Loucy (cell line): ENCODE data around the gene RNF152.

Source experiments
- H2AFZ ChIP-seq: fragments of 200-600 bp; sonication (generic); 2 replicates; pipeline ENCODE4 v1.6.0; 2016; ENCODE audit warnings: antibody characterized with exemption, mild to moderate bottlenecking, low read length, moderate library complexity
- H3F3A ChIP-seq: fragments of 200-600 bp; 2 replicates; pipeline ENCODE4 v1.6.0; 2016; ENCODE audit warnings: antibody characterized with exemption, low read depth, mild to moderate bottlenecking
- H3K27me3 ChIP-seq: fragments of 200-600 bp; sonication (generic); 2 replicates; pipeline ENCODE4 v1.6.1; 2014; ENCODE audit warnings: low read length, mild to moderate bottlenecking; ENCODE audit not compliant: insufficient read depth, poor library complexity, severe bottlenecking
- H3K36me3 ChIP-seq: fragments of 200-600 bp; sonication (generic); 2 replicates; pipeline ENCODE4 v1.6.1; 2016; ENCODE audit warnings: low read length; ENCODE audit not compliant: insufficient read depth
- H3K4me1 ChIP-seq: fragments of 200-600 bp; sonication (generic); 2 replicates; pipeline ENCODE4 v1.5.1; 2014; ENCODE audit warnings: low read length, mild to moderate bottlenecking; ENCODE audit not compliant: insufficient read depth, poor library complexity, severe bottlenecking
- H3K4me2 ChIP-seq: fragments of 200-600 bp; sonication (generic); 2 replicates; pipeline ENCODE4 v1.6.0; 2014; ENCODE audit warnings: antibody characterized with exemption, low read length, low read depth, mild to moderate bottlenecking; ENCODE audit not compliant: poor library complexity, severe bottlenecking
- H3K4me3 ChIP-seq: fragments of 200-600 bp; sonication (generic); 2 replicates; pipeline ENCODE4 v1.5.1; 2014; ENCODE audit warnings: low read length, mild to moderate bottlenecking, mixed read lengths; ENCODE audit not compliant: poor library complexity, severe bottlenecking
- H3K79me2 ChIP-seq: fragments of 200-600 bp; sonication (generic); 2 replicates; pipeline ENCODE4 v1.6.1; 2014; ENCODE audit warnings: low read length; ENCODE audit not compliant: insufficient read depth
- H3K9ac ChIP-seq: fragments of 200-600 bp; sonication (generic); 2 replicates; pipeline ENCODE4 v1.6.0; 2014; ENCODE audit warnings: mild to moderate bottlenecking, low read depth, low read length, moderate library complexity; ENCODE audit not compliant: poor library complexity, severe bottlenecking
- H3K9me2 ChIP-seq: fragments of 200-600 bp; sonication (generic); replicated peaks from 2 replicates; pipeline ENCODE4 v1.6.1; 2016; ENCODE audit warnings: low read depth, low read length, mixed read lengths
- H3K9me3 ChIP-seq: fragments of 200-600 bp; sonication (generic); 2 replicates; pipeline ENCODE4 v1.6.1; 2014; ENCODE audit warnings: mild to moderate bottlenecking, antibody characterized with exemption, low read length, low read depth; ENCODE audit not compliant: insufficient read depth
- H4K20me1 ChIP-seq: fragments of 200-600 bp; sonication (generic); 2 replicates; pipeline ENCODE4 v1.6.0; 2014; ENCODE audit warnings: antibody characterized with exemption, low read length, mild to moderate bottlenecking; ENCODE audit not compliant: insufficient read depth, poor library complexity, severe bottlenecking
- CTCF ChIP-seq: fragments of 200-600 bp; sonication (generic); conservative IDR thresholded peaks from 2 replicates; pipeline ENCODE4 v1.5.1; 2014; ENCODE audit warnings: mild to moderate bottlenecking, antibody characterized with exemption, low read length
- EZH2phosphoT487 ChIP-seq: fragments of 200-600 bp; IDR thresholded peaks from 2 replicates; pipeline ENCODE4 v1.6.1; 2018; ENCODE audit warnings: antibody characterized with exemption, mild to moderate bottlenecking, moderate library complexity, borderline replicate concordance

RNF152 gene

GRCh38 chr18:61926532-61926931 lies 33.7 kb upstream of the RNF152 start:
- H3K4me2 ChIP-seq = peak overlapping the region; percentile 40
- peaks cover 4% of the 10 kb centered on the region; the same call in 1 of the 2 replicates for H3K9me3 ChIP-seq
- H3F3A ChIP-seq = no peaks in the 10 kb centered on the region
- no peaks in the 10 kb centered on the region for H4K20me1 ChIP-seq
- H3K36me3 ChIP-seq = no peaks in the 10 kb centered on the region
- H3K9me2 ChIP-seq = no peaks in the 10 kb centered on the region
- no peaks in the 10 kb centered on the region for H3K79me2 ChIP-seq
- TF ChIP-seq CTCF = no peak
- TF ChIP-seq EZH2phosphoT487 = no peak
- no peak overlapping the region for H3K9ac ChIP-seq
- peak overlapping the region; percentile 32 for H3K4me3 ChIP-seq
- H3K27me3 ChIP-seq = no peaks in the 10 kb centered on the region
- H2AFZ ChIP-seq = no peak overlapping the region
- peaks cover 13% of the 10 kb centered on the region for H3K4me1 ChIP-seq

- H3K4me1 ChIP-seq = peaks cover 13% of the 10 kb centered on the region
- H3K4me2 ChIP-seq = no peak overlapping the region
Measured at GRCh38 chr18:61924550-61924949, 31.7 kb upstream of the RNF152 start.

GRCh38 chr18:61922435-61922834 lies 29.6 kb upstream of the RNF152 start:
- Histone ChIP-seq H3K27me3 (no peaks in the 10 kb centered on the region), H3K4me3 (no peak overlapping the region), H4K20me1 (no peaks in the 10 kb centered on the region), H3K4me1 (peaks cover 13% of the 10 kb centered on the region), H3K9me3 (no peaks in the 10 kb centered on the region), H3K9me2 (no peaks in the 10 kb centered on the region), H3K79me2 (no peaks in the 10 kb centered on the region), H3K9ac (no peak overlapping the region), H2AFZ (no peak overlapping the region), H3F3A (no peaks in the 10 kb centered on the region), H3K36me3 (no peaks in the 10 kb centered on the region), H3K4me2 (no peak overlapping the region)
- no peak for TF ChIP-seq EZH2phosphoT487
- TF ChIP-seq CTCF = no peak

More at GRCh38 chr18:61924550-61924949, 31.7 kb upstream of the RNF152 start:
- Histone ChIP-seq H3K27me3 (no peaks in the 10 kb centered on the region), H3K9me3 (peaks cover 4% of the 10 kb centered on the region; the same call in 1 of the 2 replicates), H2AFZ (no peak overlapping the region), H3K4me3 (no peak overlapping the region), H3K9ac (no peak overlapping the region), H3K79me2 (no peaks in the 10 kb centered on the region), H3K36me3 (no peaks in the 10 kb centered on the region), H3F3A (no peaks in the 10 kb centered on the region), H3K9me2 (no peaks in the 10 kb centered on the region), H4K20me1 (no peaks in the 10 kb centered on the region)
- no peak for TF ChIP-seq CTCF
- TF ChIP-seq EZH2phosphoT487 = no peak
